SK-N-SH (cell line): Measurements from ENCODE around the gene CDKN2D. TPM values are rescaled to one million over a fixed set of nuclear protein-coding genes. Genes with fewer than 3 reads are reported as not detected.

Experiments used
- CTCF ChIA-PET: fragments of 300-600, 350-600 bp; formaldehyde crosslinking; extraction: SDS; loops from one replicate; lab custom pipeline; 2021; lab: Yijun Ruan, JAX
- POLR2A ChIA-PET: fragments of 350-600 bp; sonication (Branson Sonifier 250); formaldehyde crosslinking; extraction: SDS; loops from one replicate; lab custom pipeline; 2020; ENCODE audit warnings: antibody characterized with exemption, inconsistent platforms; lab: Yijun Ruan, JAX
- DNase-seq: peaks from one replicate; pipeline ENCODE4 v3.0.0; 2012
- H2AFZ ChIP-seq: fragments of 200-600 bp; sonication (generic); 2 replicates; pipeline ENCODE4 v1.8.1; 2016; ENCODE audit warnings: antibody characterized with exemption, mild to moderate bottlenecking, low read depth
- H3F3A ChIP-seq: fragments of 200-600 bp; sonication (generic); replicated peaks from 2 replicates; pipeline ENCODE3; 2016; ENCODE audit warnings: antibody characterized with exemption, mild to moderate bottlenecking; ENCODE audit not compliant: insufficient read depth
- H3K27ac ChIP-seq, 2 experiments: fragments of 200-500 bp in 1 of 2; fragments of 200-600 bp in 1 of 2; sonication (Bioruptor generic) in 1 of 2; sonication (generic), shearing (Covaris generic) in 1 of 2; 2 replicates each; pipeline versions ENCODE4 v1.5.1 to v1.6.1; 2014 to 2016; ENCODE audit warnings: low read depth in 2 of 2, inconsistent platforms in 1 of 2, low read length in 1 of 2, mild to moderate bottlenecking in 1 of 2, mixed read lengths in 1 of 2
- H3K27me3 ChIP-seq: fragments of 200-600 bp; sonication (generic), shearing (Covaris generic); 2 replicates; pipeline ENCODE4 v1.6.1; 2016; ENCODE audit warnings: mixed run types; ENCODE audit not compliant: insufficient read depth
- H3K36me3 ChIP-seq, 2 experiments: fragments of 200-500 bp in 1 of 2; fragments of 200-600 bp in 1 of 2; sonication (Bioruptor generic) in 1 of 2; sonication (generic) in 1 of 2; replicated peaks in 1 of 2; 2 replicates each; pipeline versions ENCODE3 to v1.5.1; 2014 to 2016; ENCODE audit warnings: low read length in 1 of 2, mild to moderate bottlenecking in 1 of 2; ENCODE audit not compliant: insufficient read depth in 2 of 2, control insufficient read depth in 1 of 2
- H3K4me1 ChIP-seq, 2 experiments: fragments of 200-500 bp in 1 of 2; fragments of 200-600 bp in 1 of 2; sonication (Bioruptor generic) in 1 of 2; sonication (generic), shearing (Covaris generic) in 1 of 2; 2 replicates each; pipeline versions ENCODE4 v1.5.1 to v1.6.1; 2014 to 2016; ENCODE audit warnings: low read depth in 1 of 2, low read length in 1 of 2, mixed run types in 1 of 2; ENCODE audit not compliant: insufficient read depth in 2 of 2, control insufficient read depth in 1 of 2
- H3K4me2 ChIP-seq: fragments of 200-600 bp; sonication (generic), shearing (Covaris generic); 2 replicates; pipeline ENCODE4 v1.6.1; 2017; ENCODE audit warnings: mixed run types
- H3K4me3 ChIP-seq, 2 experiments: fragments of 200-500 bp in 1 of 2; fragments of 200-600 bp in 1 of 2; sonication (Bioruptor generic) in 1 of 2; sonication (generic), shearing (Covaris generic) in 1 of 2; 2 replicates each; pipeline versions ENCODE4 v1.5.1 to v1.8.1; 2014 to 2016; ENCODE audit warnings: low read depth in 2 of 2, inconsistent platforms in 1 of 2, low read length in 1 of 2, mild to moderate bottlenecking in 1 of 2, mixed read lengths in 1 of 2, moderate library complexity in 1 of 2
- H3K79me2 ChIP-seq: fragments of 200-600 bp; sonication (generic); 2 replicates; pipeline ENCODE4 v1.8.1; 2017; ENCODE audit warnings: mild to moderate bottlenecking; ENCODE audit not compliant: insufficient read depth
- H3K9ac ChIP-seq: fragments of 200-600 bp; sonication (generic); 2 replicates; pipeline ENCODE4 v1.6.1; 2017; ENCODE audit warnings: mixed run types
- H3K9me2 ChIP-seq: fragments of 200-600 bp; sonication (generic); 2 replicates; pipeline ENCODE4 v1.6.1; 2017; ENCODE audit warnings: mixed run types
- H3K9me3 ChIP-seq: fragments of 200-600 bp; sonication (generic); 2 replicates; pipeline ENCODE4 v1.6.1; 2017; ENCODE audit warnings: mixed run types, mild to moderate bottlenecking, moderate library complexity
- H4K20me1 ChIP-seq: fragments of 200-600 bp; sonication (generic); 2 replicates; pipeline ENCODE4 v1.6.1; 2017; ENCODE audit warnings: mild to moderate bottlenecking, mixed run types; ENCODE audit not compliant: insufficient read depth
- CTCF ChIP-seq: fragments of 200-600 bp; sonication (generic); IDR thresholded peaks from 2 replicates; pipeline ENCODE4 v1.6.1; 2017; ENCODE audit warnings: antibody characterized with exemption, mild to moderate bottlenecking, moderate library complexity
- GATA2 ChIP-seq: sonication (generic); formaldehyde crosslinking; IDR thresholded peaks from 2 replicates; pipeline ENCODE4 v1.5.0; 2020; ENCODE audit warnings: mild to moderate bottlenecking, missing genetic modification reagents
- IRF3 ChIP-seq: fragments of 150-350 bp; IDR thresholded peaks from 2 replicates; pipeline ENCODE4 v1.6.1; 2016; ENCODE audit warnings: mild to moderate bottlenecking, low read depth, low read length
- RCOR1 ChIP-seq: fragments of 150-350 bp; IDR thresholded peaks from 2 replicates; pipeline ENCODE4 v1.6.1; 2017; ENCODE audit warnings: antibody characterized with exemption, low read length
- REST ChIP-seq: IDR thresholded peaks from 2 replicates; pipeline ENCODE4 v1.6.1; 2012; ENCODE audit warnings: mild to moderate bottlenecking, low read depth, low read length, moderate library complexity
- RXRA ChIP-seq: IDR thresholded peaks from 2 replicates; pipeline ENCODE4 v1.4.0; 2012; ENCODE audit warnings: low read depth, mild to moderate bottlenecking, borderline replicate concordance
- TCF12 ChIP-seq: IDR thresholded peaks from 2 replicates; pipeline ENCODE4 v1.4.0; 2012
- TEAD4 ChIP-seq: IDR thresholded peaks from 2 replicates; pipeline ENCODE4 v1.4.0; 2012; ENCODE audit warnings: mild to moderate bottlenecking, borderline replicate concordance; ENCODE audit not compliant: insufficient read depth
- USF1 ChIP-seq: IDR thresholded peaks from 2 replicates; pipeline ENCODE4 v1.4.0; 2012; ENCODE audit warnings: low read depth, borderline replicate concordance
- WGBS: methylation state at CpG from one replicate; pipeline ENCODE4 v1.1.6; 2017; ENCODE audit warnings: low lambda C conversion rate; 5-methylcytosine and 5-hydroxymethylcytosine counted together
- polyA plus RNA-seq, 3 experiments: library from polyadenylated mRNA; depleted of rRNA; stranded (reverse); fragments of >200 nt; gene quantifications; 2 replicates each; pipeline ENCODE4 v1.2.3, GENCODE V29; 2012

CDKN2D gene
- polyA plus RNA-seq, 1 of the 3 experiments (the other 2 are of a cell fraction), result 13.1 TPM

- Histone ChIP-seq H3K9ac (no peak overlapping the region), H3K9me3 (no peaks in the 10 kb centered on the region), H3K27ac (no peak overlapping the region), H3K4me3 (no peak overlapping the region), H3K36me3 (no peaks in the 10 kb centered on the region), H3K27me3 (peaks cover 26% of the 10 kb centered on the region; the same call in 1 of the 2 replicates), H3K79me2 (no peaks in the 10 kb centered on the region), H3K4me1 (no peaks in the 10 kb centered on the region), H3K9me2 (no peaks in the 10 kb centered on the region), H3K4me2 (no peak overlapping the region), H2AFZ (no peak overlapping the region), H4K20me1 (no peaks in the 10 kb centered on the region), H3F3A (peaks cover 10% of the 10 kb centered on the region)
- ChIA-PET CTCF (no interaction called here), POLR2A (no interaction called here)
- TF ChIP-seq IRF3, result no peak
- no peak for TF ChIP-seq TEAD4
- TF ChIP-seq GATA2, result no peak
- TF ChIP-seq RXRA, result no peak
- TF ChIP-seq TCF12, result no peak
- TF ChIP-seq USF1, result no peak
- 31% methylated on average over 11 of the region's 11 CpGs for WGBS
- no peak for DNase-seq
Observed at GRCh38 chr19:10537668-10538067, 31.1 kb downstream of the CDKN2D start.

- Histone ChIP-seq H3K27ac (no peak overlapping the region), H3K4me3 (no peak overlapping the region), H4K20me1 (no peaks in the 10 kb centered on the region), H3K4me2 (no peak overlapping the region), H2AFZ (no peak overlapping the region), H3K27me3 (peaks cover 22% of the 10 kb centered on the region; the same call in 1 of the 2 replicates), H3K4me1 (no peaks in the 10 kb centered on the region), H3K36me3 (no peaks in the 10 kb centered on the region), H3K79me2 (no peaks in the 10 kb centered on the region), H3K9ac (no peak overlapping the region), H3K9me2 (no peaks in the 10 kb centered on the region), H3K9me3 (no peaks in the 10 kb centered on the region), H3F3A (peaks cover 9% of the 10 kb centered on the region)
- no peak for DNase-seq
- ChIA-PET CTCF (interaction anchor here (0.7 to 1.6 kb wide), 4 partner anchors 26 to 1022 kb away, joined by 3 to 5 read pairs (median 3); partner anchors contain the start of gene DNM2), POLR2A (interaction anchor here (1.2 kb wide), 1 partner anchor 19 kb away, joined by 3 read pairs; the partner anchor contains the start of gene S1PR5)
- WGBS, result 58% methylated on average over 6 of the region's 6 CpGs
- TF ChIP-seq REST (no peak), CTCF (no peak), GATA2 (no peak), RCOR1 (no peak)
Observed at GRCh38 chr19:10535613-10536012, 33.2 kb downstream of the CDKN2D start.
